Amygdala (tissue), 56 donors: ENCODE data around the gene HHIP.
"Not testable (repeated sequence)": the region's sequence is repeated elsewhere in the genome, so short reads cannot be mapped to it uniquely, and the experiment has no call there.

Experiments used
- DNase-seq, 56 donors: peaks; one replicate each; lab custom pipeline; 2025; lab: John Stamatoyannopoulos, UW

The HHIP gene

GRCh38 chr4:144738649-144739048, 92.7 kb downstream of the HHIP start:
- no peak for DNase-seq

DNA sequence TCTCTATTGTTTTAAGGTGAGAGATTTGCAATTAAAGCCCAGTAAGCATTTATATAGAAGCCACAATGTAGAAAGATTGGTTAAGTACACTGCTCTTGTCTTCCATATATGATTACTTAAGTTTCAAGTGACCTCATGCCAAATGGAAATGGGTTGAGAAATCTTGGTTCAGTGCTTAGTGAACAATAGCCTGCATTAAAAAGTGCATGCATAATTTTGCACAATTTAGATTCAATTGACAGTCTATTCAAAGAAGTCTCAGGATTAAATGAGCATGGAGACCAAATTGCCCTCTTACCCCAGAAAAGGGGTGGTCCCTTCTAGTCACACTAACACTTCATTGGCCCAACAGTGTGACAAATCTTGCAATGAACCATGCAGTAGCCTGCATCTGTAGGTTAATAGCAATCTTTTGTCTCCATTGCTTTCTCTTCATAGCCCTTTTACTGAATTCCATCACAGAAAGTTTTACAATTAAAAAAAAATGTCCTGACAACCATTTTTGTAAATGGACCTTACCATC, 93.6 kb downstream of the HHIP start:
- DNase-seq = no peak

DNA sequence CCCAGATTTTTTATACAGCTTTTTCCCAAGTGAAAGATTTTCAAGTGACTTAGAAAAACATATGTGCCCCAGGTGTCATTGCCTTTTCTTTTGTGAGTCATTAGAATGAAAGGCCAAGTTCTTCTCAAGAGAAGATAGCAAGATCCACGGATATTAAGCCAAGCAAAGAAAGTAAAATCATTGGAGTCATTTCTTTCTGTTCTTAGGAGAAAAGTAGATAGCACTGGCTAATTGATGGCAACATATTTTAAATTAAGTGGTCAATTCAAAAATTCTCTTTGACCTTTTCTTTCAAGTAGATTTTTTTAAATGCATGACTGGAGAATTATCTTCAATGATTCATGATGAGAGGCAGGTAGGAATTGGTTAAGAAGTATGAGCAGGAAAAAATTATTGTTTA, 94.4 kb downstream of the HHIP start:
- DNase-seq = no peak

DNA sequence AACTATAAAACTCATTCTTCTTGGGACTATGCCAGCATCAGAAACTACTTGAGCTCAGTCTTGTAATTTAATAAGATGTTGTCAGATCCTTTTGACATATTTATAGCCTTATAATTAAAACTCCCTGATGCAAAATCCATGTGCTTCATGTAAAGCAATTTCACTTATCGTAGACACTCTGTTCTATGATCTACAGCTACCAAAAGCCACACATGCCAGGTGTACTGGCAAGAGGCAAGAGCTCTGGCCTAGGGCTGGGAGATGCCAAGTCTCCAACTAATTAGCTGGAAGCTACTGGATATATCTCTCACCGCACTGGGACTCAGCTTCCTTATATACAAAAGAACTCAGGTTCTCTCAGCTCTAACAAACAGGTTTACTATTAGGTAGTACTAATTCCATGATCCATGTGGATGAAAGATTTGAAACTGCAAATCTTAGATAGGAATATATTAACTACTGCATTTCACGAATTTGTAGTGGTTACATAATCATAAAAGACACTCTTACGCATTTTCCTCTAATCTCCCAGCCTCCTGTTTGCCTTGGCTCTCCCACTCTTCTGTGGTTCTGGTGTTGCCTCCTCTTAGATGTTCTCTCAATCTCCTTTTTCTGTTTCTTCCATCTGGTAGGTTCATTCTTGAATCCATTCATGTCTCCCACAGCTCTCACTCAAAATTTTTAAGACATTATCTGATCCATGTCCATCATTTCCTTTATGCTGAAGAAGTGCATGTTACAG, 103.0 kb downstream of the HHIP start:
- no peak for DNase-seq

DNA sequence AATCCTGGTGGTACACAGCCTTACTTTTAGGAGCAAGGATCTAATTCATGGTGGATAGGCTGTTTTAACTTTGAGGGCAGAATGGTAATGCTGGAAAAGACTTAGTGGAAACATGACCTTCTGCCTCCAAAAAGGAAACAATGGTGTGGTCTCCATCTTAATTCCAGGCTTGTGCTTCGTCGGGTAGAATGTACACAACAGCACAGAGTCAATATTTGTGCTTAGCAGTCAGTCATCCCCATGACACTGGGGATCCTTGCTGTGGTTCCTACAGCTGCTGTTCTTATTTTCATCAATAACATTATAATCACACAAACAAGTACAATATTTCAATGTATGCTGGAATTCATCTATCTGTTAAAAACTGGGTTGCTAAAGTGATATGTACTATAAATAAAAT, 104.4 kb downstream of the HHIP start:
- no peak for DNase-seq

- DNase-seq = peak in 8 of 56 donors; percentile 1 to 20 (median 8)
These were observed 108.8 kb downstream of the HHIP start for GRCh38 chr4:144754562-144755410.

- no peak for DNase-seq
These were observed 112.0 kb downstream of the HHIP start for GRCh38 chr4:144757969-144758368.

DNA sequence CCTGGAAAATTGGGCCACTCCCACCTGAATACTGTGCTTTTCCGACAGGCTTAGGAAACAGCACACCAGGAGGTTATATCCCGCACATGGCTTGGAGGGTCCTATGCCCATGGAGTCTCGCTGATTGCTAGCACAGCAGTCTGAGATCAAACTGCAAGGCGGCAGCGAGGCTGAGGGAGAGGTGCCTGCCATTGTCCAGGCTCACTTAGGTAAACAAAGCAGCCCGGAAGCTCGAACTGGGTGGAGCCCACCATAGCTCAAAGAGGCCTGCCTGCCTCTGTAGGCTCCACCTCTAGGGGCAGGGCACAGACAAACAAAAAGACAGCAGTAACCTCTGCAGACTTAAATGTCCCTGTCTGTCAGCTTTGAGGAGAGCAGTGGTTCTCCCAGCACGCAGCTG, 122.9 kb downstream of the HHIP start:
- not testable (repeated sequence) for DNase-seq

GRCh38 chr4:144778364-144778763, 132.4 kb downstream of the HHIP start:
- DNase-seq = no peak

DNA sequence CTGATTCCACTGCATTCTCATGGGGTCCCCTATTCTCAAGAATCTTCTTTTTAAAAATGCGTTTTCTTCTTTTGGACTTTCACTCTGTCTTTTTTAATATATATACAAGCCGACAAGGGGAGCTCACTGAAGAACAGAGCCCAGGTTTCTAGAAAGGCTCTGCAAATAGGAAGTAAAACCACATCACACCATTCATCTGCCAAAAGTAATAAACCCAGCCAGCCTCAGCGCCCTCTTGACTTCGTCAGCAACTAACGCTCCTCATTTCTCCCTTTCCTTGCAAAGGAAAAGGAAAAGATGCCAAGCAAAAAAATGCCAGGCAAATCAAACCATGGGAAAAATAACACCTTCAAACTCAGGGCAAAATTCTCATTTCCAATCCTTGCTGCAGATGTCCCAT, 136.4 kb downstream of the HHIP start:
- DNase-seq = no peak

- no peak for DNase-seq
These were observed 140.0 kb downstream of the HHIP start for GRCh38 chr4:144785961-144786360.

DNA sequence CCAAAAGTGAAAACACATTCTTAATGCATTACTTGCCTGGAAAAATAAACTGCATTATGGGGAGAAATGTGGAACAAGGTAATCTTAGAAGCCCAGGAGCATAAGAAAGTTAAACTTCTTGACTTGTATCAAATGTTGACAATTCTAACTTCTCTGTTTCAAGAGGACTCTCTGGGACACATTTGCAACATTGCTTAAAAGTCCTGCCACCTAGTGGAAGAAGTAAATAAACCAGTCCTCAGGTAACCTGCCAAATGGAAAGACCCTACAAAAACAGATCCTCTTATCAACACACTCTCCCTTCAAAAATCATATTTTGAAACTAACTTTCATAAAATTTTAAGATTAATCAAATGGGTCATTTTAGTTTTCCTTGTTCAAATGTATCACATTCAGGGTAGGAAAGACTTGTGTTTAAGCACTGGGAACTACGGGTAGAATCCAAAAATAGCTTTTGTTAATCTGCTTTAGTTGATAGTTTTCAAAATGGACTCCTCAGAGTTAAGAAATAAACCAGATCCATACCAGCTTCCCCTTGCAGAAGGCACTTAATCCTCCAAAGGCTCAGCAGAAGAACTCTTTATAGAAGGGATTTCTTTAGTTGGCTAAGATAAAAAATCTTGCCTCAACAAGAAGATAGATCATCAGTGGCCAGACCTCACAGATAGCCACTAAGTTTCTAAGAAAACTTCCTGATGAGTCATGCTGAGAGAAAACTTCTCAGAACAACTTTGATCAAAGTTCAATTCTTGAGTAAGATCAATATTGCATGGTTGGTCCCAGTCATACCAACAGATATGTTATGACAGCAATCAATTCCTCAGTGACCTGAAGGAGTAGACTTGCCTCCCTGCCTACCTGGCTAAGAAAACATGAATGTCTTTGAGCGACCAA, 141.7 kb downstream of the HHIP start:
- DNase-seq = no peak

GRCh38 chr4:144788469-144788868, 142.5 kb downstream of the HHIP start:
- DNase-seq = no peak

DNA sequence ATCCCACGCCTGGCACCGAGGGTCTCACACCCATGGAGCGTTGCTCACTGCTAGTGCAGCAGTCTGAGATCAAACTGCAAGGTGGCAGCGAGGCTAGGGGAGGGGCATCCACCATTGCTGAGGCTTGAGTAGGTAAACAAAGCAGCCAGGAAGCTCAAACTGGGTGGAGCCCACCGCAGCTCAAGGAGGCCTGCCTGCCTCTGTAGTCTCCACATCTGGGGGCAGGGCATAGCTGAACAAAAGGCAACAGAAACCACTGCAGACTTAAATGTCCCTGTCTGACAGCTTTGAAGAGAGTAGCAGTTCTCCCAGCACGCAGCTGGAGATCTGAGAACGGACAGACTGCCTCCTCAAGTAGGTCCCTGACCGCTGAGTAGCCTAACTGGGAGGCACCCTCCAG, 146.0 kb downstream of the HHIP start:
- DNase-seq = not testable (repeated sequence)
